HG02623 (cell line): ENCODE data around the gene CRELD2.

Experiments used
- ATAC-seq: cut with Tn5 transposase; IDR thresholded peaks from one replicate; pipeline ENCODE4 v1.9.1; 2021; ENCODE audit warnings: moderate library complexity; ENCODE audit not compliant: unreplicated experiment

CRELD2 gene

GRCh38 chr22:49955581-49956417, 37.4 kb downstream of the CRELD2 start:
- no peak for ATAC-seq

- ATAC-seq, result no peak
Measured at GRCh38 chr22:49956418-49956770, 38.0 kb downstream of the CRELD2 start.

DNA sequence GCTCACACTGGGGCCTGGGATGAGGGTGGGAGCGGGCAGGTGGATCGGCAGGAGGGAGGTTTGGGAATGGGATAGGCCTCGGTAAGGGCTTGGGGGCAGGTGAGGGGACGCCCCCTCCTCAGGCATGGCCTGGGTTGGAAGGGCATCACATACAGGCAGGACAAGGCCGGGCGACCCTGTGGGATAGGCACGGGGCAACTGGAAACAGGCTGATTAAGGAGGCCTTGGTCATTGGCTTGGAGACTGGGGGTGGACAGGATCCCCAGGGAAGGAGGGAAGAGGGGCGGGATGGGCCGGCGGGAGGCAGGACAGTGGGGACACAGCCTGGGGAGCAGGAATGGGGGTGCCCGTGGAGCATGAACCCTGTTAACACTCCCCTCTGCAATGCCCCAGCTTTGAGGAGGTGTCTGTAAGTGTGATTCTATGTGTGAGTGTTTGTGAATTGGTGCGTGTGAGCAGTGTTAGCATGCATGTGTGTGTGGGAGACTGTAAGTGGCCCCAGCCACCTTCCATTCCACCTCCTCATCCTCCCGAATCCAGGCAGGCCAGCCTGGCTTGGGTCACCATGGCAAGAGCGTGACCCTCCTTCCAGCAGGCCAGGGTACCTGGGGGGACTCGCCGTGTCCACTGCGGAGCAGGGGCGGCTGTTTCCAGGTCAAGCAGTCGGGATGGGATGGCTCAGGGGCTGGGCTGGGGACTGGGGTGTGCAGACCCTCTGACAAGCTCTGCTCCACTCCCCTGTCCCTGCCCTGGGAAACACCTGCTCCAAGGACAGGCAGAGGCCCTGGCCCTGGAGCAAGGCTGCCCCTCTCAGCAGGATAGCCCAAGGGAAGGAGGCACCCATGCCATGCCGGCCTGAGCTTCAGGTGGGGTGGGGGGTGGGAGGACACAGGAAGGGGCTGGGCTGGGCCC, 38.7 kb downstream of the CRELD2 start:
- ATAC-seq, result no peak

GRCh38 chr22:49957826-49958365, 39.5 kb downstream of the CRELD2 start:
- no peak for ATAC-seq

GRCh38 chr22:49958366-49958921, 40.0 kb downstream of the CRELD2 start:
- ATAC-seq, result no peak

DNA sequence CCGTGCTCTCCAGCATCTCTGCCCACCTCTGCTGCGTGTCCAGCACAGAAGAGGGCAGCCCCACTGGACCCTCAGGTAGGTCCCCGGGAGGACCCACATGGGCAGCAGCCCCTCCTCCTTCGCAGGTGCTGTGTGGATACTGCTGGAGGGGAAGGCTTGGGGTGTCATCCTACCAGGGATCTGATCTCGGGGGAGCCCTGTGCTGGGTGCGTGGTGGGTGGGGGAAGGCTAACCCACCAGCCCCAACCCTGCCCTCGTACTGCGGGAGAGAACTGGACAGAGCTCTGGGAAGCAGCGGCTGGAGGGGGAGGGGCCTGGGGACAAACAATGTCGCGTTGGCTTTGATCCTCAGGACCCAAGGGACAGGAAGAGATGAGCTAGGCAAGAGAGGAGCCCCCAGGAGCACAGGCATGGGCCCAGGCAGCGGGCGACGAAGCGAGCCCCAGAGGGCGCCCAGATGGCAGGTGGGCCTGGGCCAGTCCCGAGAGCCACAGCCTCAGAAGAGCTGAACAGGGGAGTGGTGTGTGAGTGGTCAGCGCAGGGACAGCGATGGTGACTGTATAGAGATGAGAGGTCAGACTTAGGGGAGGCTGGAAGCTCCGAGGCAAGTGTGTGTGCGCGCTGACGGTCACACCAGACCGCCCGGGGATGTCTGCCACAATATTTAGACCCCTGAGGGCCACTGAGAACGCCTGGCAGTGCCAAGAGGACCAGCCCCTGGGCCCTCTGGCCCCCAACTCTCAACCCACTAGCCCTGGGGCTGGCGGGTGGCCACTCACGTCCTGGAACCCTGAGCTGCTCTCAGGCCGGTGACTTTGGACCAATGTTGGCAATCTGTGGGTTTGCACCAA, 40.7 kb downstream of the CRELD2 start:
- ATAC-seq, result no peak

DNA sequence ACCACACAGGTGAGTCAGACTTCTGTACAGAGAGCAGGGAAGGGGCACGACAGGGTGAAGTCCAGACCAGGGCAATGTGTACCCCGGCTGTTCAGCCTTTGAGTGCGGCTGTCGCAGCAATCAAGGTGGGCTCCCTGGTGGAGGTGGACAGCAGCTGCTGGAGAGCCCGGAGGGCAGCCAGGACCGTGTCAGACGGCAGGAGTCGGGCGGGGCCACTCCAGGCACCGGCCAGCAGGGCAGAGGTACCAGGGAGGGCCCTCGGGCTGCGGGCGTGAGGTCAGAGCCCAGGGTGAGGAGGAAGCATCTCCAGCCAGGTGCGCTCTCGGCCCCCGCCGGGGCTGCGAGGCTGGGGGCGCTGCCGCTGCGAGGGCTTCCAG, 41.3 kb downstream of the CRELD2 start:
- peak; percentile 4 for ATAC-seq

DNA sequence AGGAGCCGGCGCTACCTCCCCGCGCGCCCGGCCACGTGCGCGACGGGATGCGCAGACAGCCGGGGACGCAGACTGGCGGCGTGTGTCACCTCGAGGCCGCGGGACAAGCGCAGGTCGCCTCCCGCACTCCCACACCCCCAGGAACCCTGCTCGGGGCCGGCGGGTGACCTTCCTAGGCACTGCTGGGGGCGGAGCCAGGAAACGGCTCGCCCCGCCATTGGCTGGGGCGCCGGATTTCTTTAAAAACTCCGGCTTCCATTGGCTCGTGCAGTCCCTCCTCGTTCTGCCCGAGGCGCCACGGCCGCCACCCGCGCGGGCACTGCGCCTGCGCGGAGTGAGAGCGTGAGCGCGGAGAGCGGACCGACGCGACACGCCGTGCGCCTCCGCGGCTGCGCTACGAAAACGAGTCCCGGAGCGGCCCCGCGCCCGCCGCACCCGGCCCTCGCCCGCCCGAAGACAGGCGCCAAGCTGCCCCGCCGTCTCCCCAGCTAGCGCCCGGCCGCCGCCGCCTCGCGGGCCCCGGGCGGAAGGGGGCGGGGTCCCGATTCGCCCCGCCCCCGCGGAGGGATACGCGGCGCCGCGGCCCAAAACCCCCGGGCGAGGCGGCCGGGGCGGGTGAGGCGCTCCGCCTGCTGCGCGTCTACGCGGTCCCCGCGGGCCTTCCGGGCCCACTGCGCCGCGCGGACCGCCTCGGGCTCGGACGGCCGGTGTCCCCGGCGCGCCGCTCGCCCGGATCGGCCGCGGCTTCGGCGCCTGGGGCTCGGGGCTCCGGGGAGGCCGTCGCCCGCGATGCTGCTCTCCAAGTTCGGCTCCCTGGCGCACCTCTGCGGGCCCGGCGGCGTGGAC, 41.9 kb downstream of the CRELD2 start, which contains the start of gene PIM3:
Gene PIM3 (plus strand): TSS at position 614 of the 846 bp plus-strand sequence. CDS start 176 bp downstream, at position 790.
- peak; percentile 56 for ATAC-seq

GRCh38 chr22:49961005-49961600, 42.7 kb downstream of the CRELD2 start:
- no peak for ATAC-seq

DNA sequence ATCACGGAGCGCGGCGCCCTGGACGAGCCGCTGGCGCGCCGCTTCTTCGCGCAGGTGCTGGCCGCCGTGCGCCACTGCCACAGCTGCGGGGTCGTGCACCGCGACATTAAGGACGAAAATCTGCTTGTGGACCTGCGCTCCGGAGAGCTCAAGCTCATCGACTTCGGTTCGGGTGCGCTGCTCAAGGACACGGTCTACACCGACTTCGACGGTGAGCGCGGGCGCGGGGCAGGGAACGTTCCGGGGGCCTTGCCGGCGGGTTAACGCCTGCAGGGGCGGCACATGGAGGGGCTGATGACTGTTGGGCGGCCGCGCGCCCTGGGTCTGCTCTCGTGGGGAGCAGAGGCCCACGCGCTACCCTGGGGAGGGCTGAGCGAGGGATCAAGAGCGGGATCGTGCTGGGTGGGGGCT, 43.2 kb downstream of the CRELD2 start:
- ATAC-seq, result no peak

DNA sequence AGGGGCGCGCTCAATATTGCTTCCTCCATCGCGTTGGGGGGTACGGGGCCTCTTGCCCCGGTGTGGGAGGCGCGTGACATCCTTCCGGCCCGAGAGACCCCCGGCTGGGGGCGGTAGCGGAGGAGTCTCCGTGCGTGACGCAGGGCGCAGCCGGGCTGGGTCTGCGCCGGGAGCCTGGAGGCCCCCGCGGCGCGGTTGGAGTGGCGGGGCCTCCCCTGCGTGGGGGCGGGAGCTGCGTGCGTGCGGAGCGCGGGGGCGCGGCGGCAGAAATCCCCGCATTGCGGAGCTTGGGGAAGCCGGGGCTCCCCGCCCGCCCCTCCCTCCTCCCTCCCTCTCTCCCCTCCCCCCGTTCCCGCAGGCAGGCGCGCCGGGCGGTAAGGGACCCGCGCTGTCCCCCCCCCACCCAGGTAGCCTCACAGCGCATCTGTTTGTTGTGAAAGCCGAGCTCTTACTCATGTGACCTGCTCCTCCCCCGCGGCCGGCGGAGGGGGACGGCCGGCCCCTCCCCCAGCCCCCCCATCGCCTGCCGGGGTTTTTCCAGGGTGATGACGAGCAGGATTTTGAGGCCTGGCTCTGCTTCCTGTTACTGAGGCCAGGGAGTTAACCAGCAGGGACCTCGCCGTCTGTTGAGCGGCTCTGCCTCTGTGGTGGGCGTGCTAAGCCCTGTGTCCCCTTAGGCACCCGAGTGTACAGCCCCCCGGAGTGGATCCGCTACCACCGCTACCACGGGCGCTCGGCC, 43.7 kb downstream of the CRELD2 start:
- no peak for ATAC-seq

- ATAC-seq, result no peak
Measured at GRCh38 chr22:49962751-49963646, 44.6 kb downstream of the CRELD2 start.

- ATAC-seq, result no peak
Measured at GRCh38 chr22:49963647-49964026, 45.2 kb downstream of the CRELD2 start.

- ATAC-seq, result no peak
Measured at GRCh38 chr22:49964136-49965090, 46.0 kb downstream of the CRELD2 start.

GRCh38 chr22:49965091-49966040, 46.9 kb downstream of the CRELD2 start:
- ATAC-seq, result no peak
